Measurements from ENCODE around the gene ARL2BP. TPM values are rescaled to one million over a fixed set of nuclear protein-coding genes. Genes with fewer than 3 reads are reported as not detected.

ARL2BP gene
- total RNA-seq, 1 experiment from 2014 or later: 94.4 TPM

DNA sequence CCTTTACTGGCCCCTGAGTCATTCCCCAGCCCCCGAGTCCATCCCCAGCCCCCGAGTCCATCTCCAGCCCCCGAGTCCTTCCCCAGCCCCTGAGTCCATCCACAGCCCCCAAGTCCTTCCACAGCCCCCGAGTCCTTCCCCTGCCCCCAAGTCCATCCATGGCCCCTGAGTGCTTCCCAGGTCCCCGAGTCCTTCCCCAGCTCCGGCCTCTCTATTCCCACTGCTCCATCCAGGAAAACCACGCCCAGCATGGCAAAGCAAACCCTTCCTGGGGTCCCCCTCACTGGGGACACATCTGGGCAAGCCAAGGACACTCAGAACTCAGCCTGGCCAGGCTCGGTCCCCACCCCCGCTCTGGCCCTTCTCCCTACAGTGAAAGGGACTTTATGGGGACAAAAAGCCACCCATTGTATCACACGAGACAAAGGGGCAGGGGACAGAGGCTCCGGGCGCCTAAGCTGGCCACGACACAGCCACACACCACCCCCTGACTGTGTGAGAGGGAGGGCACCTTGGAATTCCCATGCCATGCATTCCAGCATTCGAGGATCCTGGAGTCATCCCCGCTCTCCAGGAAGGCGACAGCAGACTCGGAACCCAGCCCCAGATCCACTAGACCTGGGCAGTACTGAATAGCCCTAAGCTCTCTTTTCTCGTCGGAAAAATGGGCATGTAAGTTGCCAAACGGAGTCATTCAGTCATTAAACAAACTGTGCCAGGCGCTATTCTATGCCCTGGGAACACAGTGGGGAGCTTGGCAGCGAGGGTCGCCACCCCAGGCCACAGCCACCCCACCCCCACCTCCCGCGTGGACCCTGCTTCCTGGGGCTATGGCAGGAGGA is 25.4 kb downstream of the ARL2BP start:
- peaks cover 15% of the 10 kb centered on the region for H3K4me1 Mint-ChIP-seq (ENCODE audit: insufficient read depth, unreplicated experiment)
- no peak overlapping the region for H3K27ac Mint-ChIP-seq (ENCODE audit: low read depth, unreplicated experiment)
- no peaks in the 10 kb centered on the region for H3K36me3 Mint-ChIP-seq (ENCODE audit: insufficient read depth, unreplicated experiment)
- DNase-seq (ENCODE audit: unreplicated experiment): no peak
- CTCF ChIA-PET: no interaction called here
- no peaks in the 10 kb centered on the region for H3K27me3 Mint-ChIP-seq (ENCODE audit: insufficient read depth, unreplicated experiment)
- POLR2A ChIA-PET: interaction anchor here (1.6 kb wide), 1 partner anchor 25 kb away, joined by 4 read pairs; the partner anchor contains the start of gene ARL2BP
- H3K9me3 Mint-ChIP-seq (ENCODE audit: unreplicated experiment): no peaks in the 10 kb centered on the region
- TF ChIP-seq, protein P1, sequence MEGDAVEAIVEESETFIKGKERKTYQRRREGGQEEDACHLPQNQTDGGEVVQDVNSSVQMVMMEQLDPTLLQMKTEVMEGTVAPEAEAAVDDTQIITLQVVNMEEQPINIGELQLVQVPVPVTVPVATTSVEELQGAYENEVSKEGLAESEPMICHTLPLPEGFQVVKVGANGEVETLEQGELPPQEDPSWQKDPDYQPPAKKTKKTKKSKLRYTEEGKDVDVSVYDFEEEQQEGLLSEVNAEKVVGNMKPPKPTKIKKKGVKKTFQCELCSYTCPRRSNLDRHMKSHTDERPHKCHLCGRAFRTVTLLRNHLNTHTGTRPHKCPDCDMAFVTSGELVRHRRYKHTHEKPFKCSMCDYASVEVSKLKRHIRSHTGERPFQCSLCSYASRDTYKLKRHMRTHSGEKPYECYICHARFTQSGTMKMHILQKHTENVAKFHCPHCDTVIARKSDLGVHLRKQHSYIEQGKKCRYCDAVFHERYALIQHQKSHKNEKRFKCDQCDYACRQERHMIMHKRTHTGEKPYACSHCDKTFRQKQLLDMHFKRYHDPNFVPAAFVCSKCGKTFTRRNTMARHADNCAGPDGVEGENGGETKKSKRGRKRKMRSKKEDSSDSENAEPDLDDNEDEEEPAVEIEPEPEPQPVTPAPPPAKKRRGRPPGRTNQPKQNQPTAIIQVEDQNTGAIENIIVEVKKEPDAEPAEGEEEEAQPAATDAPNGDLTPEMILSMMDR (IDR thresholded peaks at IDR 0.05; ENCODE audit: unreplicated experiment): no peak
- intact Hi-C loops (cut with micrococcal nuclease): no loop called here
- BruUV-seq (replicated peaks): no TSS peak
- no peak overlapping the region for H3K4me3 Mint-ChIP-seq (ENCODE audit: unreplicated experiment)

DNA sequence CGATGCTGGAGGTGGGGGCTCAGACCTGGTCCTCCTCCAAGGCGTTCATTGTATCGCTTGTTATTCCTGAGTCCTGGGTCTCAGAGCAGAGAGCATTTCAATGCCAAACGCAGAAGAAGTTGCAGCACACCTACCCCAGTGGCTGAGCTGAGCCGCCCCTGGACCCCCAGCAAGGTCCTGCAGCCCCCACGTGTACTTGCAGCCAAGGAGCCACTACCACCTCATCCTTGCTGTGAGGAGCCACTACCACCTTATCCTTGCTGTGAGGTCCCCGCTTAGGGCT is 25.9 kb downstream of the ARL2BP start:
- H3K27me3 Mint-ChIP-seq (ENCODE audit: insufficient read depth, unreplicated experiment): no peaks in the 10 kb centered on the region
- TF ChIP-seq, protein P1 (IDR thresholded peaks at IDR 0.05; ENCODE audit: unreplicated experiment): no peak
- no peak overlapping the region for H3K27ac Mint-ChIP-seq (ENCODE audit: low read depth, unreplicated experiment)
- ChIA-PET CTCF (no interaction called here), POLR2A (interaction anchor here (1.6 kb wide), 1 partner anchor 26 kb away, joined by 4 read pairs; the partner anchor contains the start of gene ARL2BP)
- no peaks in the 10 kb centered on the region for H3K36me3 Mint-ChIP-seq (ENCODE audit: insufficient read depth, unreplicated experiment)
- BruUV-seq (replicated peaks): no TSS peak
- H3K4me3 Mint-ChIP-seq (ENCODE audit: unreplicated experiment): no peak overlapping the region
- intact Hi-C loops (cut with micrococcal nuclease): no loop called here
- H3K9me3 Mint-ChIP-seq (ENCODE audit: unreplicated experiment): no peaks in the 10 kb centered on the region
- DNase-seq (ENCODE audit: unreplicated experiment): no peak
- peaks cover 11% of the 10 kb centered on the region for H3K4me1 Mint-ChIP-seq (ENCODE audit: insufficient read depth, unreplicated experiment)

DNA sequence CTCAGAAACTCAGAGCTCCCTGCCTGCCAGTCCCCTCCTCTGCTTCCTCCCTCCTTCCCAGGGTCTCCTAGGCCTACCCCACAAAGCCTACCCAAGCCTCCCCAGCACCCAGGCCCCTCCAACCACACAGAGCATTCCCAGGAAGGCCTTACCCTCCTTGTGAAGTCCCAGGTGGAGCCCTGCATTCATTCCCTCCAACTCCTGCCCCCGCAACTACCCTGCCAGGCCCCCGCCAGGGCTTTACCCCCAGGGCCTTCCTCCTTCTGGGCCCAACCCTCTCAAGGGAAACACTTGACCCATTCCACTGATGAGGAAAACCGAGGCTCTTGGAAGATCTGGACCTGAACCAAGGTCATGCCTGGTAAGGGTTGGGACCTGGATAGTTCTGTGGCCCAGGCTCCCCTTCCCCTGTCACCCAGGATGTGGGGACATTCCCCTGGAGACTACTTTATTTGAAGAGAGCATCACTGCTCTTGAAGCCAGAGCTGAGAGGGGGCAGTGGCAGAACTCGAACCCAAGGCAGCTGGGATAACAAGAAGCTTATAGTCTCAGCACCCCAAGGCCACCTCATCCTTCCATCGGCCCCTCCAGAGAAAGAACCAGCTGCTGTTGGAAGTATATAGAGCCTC is 26.9 kb downstream of the ARL2BP start:
- CTCF ChIA-PET: no interaction called here
- Mint-ChIP-seq H3K4me1 (ENCODE audit: insufficient read depth, unreplicated experiment) (peaks cover 10% of the 10 kb centered on the region), H3K36me3 (ENCODE audit: insufficient read depth, unreplicated experiment) (no peaks in the 10 kb centered on the region), H3K4me3 (ENCODE audit: unreplicated experiment) (no peak overlapping the region), H3K27ac (ENCODE audit: low read depth, unreplicated experiment) (no peak overlapping the region), H3K27me3 (ENCODE audit: insufficient read depth, unreplicated experiment) (no peaks in the 10 kb centered on the region), H3K9me3 (ENCODE audit: unreplicated experiment) (no peaks in the 10 kb centered on the region)
- POLR2A ChIA-PET: interaction anchor here (0.6 to 1.6 kb wide), 2 partner anchors 24 to 27 kb away, joined by 3 to 4 read pairs; partner anchors contain the start of gene ARL2BP
- DNase-seq (ENCODE audit: unreplicated experiment): no peak
- intact Hi-C loops (cut with micrococcal nuclease): no loop called here
- no TSS peak for BruUV-seq (replicated peaks)
- TF ChIP-seq, protein P1 (IDR thresholded peaks at IDR 0.05; ENCODE audit: unreplicated experiment): no peak

- no peak overlapping the region for H3K27ac Mint-ChIP-seq (ENCODE audit: low read depth, unreplicated experiment)
- peaks cover 14% of the 10 kb centered on the region for H3K4me1 Mint-ChIP-seq (ENCODE audit: insufficient read depth, unreplicated experiment)
- no peaks in the 10 kb centered on the region for H3K36me3 Mint-ChIP-seq (ENCODE audit: insufficient read depth, unreplicated experiment)
- TF ChIP-seq, protein P1 (IDR thresholded peaks at IDR 0.05; ENCODE audit: unreplicated experiment): no peak
- H3K27me3 Mint-ChIP-seq (ENCODE audit: insufficient read depth, unreplicated experiment): no peaks in the 10 kb centered on the region
- DNase-seq (ENCODE audit: unreplicated experiment): no peak
- no TSS peak for BruUV-seq (replicated peaks)
- no peak overlapping the region for H3K4me3 Mint-ChIP-seq (ENCODE audit: unreplicated experiment)
- intact Hi-C loops (cut with micrococcal nuclease): no loop called here
- ChIA-PET POLR2A (interaction anchor here (0.5 to 2.4 kb wide), 3 partner anchors 28 to 822 kb away, joined by 3 to 6 read pairs (median 3); partner anchors contain the start of genes ARL2BP, NUDT21 and OGFOD1), CTCF (interaction anchor here (0.6 to 0.9 kb wide), 3 partner anchors 15 to 143 kb away, joined by 3 to 4 read pairs (median 4); no protein-coding TSS in a partner anchor)
- H3K9me3 Mint-ChIP-seq (ENCODE audit: unreplicated experiment): no peaks in the 10 kb centered on the region
These were observed 28.3 kb downstream of the ARL2BP start for GRCh38 chr16:57273359-57273758.
